Esophagus mucosa (tissue), 1 donor: ENCODE data around the gene NCBP2. TPM values are rescaled to one million over a fixed set of nuclear protein-coding genes. Genes with fewer than 3 reads are reported as not detected.

Experiments
- total RNA-seq: library from RNA; stranded (reverse); gene quantifications from one replicate; pipeline ENCODE4 v1.2.4, GENCODE V29; 2023
- donor health status: DM: yes; HTN: yes; CAD: no.

Gene NCBP2
- total RNA-seq, 1 donor from 2014 or later = 28.2 TPM

Other genes starting within 250 kb of the NCBP2 start
- 1.0 TPM for gene CEP19, start 230.3 kb downstream of the NCBP2 start, total RNA-seq
- 20.0 TPM for gene PIGX, start 230.2 kb downstream of the NCBP2 start, total RNA-seq
- gene PAK2, start 202.7 kb downstream of the NCBP2 start, total RNA-seq = 36.5 TPM
- 16.1 TPM for gene SENP5, start 74.6 kb downstream of the NCBP2 start, total RNA-seq
- gene PIGZ, start 26.3 kb upstream of the NCBP2 start, total RNA-seq = 3.7 TPM
- 2.8 TPM for gene MELTF, start 87.3 kb upstream of the NCBP2 start, total RNA-seq